ENCODE results near the gene LSG1.
"Not testable (repeated sequence)": the region's sequence is repeated elsewhere in the genome, so short reads cannot be mapped to it uniquely, and the experiment has no call there.

Gene LSG1

DNA sequence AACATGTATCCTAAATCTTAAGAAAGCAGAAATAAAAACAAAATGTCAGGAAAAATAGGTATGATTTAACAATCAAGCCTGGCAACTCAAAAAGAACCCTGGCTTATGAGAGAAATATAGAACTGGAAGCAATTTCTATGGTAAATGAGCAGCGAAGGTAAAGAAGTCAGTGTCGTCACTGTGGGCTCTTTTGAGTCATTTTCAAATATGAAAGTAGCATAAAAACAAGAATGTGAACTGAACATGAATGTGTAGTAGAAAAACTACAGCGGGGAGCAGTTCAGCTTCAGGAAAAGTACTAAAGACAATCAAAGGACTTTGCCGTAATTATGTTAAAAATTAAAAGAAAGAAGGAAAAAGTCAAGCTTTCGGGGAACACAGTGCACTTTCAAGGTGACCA lies 17.5 kb downstream of the LSG1 start:
- TF ChIP-seq ZNF274 (IDR thresholded peaks at IDR 0.05; ENCODE audit: low read depth, low read length): no peak

DNA sequence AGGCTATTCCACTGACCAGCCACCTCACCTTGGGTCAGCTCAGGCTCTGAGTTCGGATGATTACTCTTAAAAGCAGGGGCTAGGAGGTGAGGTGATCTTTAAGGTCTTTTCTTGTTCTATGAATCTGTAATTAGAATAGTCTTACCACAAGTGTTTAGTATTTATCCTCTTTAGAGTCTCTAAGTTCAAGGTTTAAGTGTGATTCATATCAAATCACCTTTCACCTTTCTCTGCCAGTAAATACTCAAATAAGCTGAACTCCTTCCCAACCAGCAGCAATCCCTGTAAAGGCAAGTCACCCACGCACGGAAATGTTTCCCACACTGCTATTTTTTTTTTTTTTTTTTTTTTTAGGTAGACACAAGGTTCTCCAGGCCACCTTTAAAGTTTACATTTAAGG lies 24.2 kb downstream of the LSG1 start:
- no peak overlapping the region for H3K4me3 ChIP-seq (ENCODE audit: low read length)
- no peak for TF ChIP-seq ZNF274 (IDR thresholded peaks at IDR 0.05; ENCODE audit: low read depth, low read length)

More for the DNA sequence above, 17.5 kb downstream of the LSG1 start:
- no peak overlapping the region for H3K4me3 ChIP-seq (ENCODE audit: low read length)

DNA sequence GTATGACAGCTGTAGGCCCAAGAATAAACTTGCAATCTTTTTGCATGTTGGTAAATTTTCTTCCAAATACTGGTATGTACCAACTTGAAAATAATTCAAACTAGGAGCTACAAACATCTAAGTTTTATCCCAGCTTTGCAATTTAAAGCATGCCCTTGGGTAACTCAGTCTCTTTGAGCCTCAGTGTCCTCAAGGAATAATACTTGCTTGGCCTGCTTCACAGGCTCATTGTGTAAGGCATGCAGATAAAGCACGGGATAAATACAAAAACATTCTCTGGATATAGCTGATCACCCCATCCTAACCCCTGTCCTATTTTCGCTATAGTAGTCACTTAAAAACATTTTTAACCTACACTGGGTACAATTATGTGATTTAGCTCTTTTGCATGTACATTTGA lies 29.2 kb downstream of the LSG1 start:
- H3K4me3 ChIP-seq (ENCODE audit: low read length): no peak overlapping the region
- TF ChIP-seq ZNF274 (IDR thresholded peaks at IDR 0.05; ENCODE audit: low read depth, low read length): no peak

DNA sequence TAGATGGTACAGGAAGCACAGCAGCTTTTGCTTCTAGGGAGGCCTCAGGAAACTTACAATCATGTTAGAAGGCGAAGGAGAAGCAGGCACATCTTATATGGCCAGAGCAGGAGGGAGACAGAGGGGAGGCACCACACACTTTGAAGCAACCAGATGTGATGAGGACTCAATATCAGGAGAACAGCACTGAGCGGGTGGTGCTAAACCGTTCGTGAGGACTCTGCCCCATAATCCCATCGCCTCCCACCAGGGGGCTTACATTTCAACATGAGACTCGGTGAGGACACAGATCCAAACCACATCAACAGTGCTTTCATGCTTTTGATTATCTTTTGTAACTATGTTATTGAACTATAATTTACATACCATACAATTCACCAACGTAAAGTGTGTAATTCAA lies 31.2 kb downstream of the LSG1 start:
- H3K4me3 ChIP-seq (ENCODE audit: low read length): no peak overlapping the region
- no peak for TF ChIP-seq ZNF274 (IDR thresholded peaks at IDR 0.05; ENCODE audit: low read depth, low read length)

DNA sequence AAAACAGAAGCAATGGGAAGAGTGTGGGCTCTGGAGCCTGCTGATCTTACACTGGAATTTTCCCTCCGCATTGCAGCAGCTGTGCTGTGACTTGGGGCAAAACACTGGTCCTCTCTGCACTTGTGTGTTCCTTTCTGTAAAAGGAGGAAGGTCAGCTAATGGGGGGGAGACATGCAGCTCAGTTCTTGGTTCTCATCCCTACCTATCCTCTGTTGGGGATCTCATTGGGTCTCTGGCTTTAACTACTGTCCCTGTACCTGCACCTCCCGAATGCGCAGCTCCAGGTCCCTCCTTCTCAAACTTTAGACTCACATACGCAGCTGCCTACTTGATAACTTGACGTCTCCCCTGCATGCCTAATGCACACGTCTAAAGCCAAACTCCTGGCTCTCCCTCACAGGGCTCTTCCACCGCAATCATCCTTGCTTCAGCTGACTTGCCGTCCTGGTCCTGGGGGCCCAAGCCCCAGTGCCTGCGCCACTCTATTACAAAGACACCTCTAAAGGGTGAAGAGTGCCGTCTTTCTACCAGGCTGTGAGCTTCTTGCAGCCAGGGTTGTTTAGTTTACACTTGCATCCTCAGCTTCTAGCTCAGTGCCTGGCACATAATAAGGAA lies 32.9 kb downstream of the LSG1 start:
- no peak for TF ChIP-seq ZNF274 (IDR thresholded peaks at IDR 0.05; ENCODE audit: low read depth, low read length)
- H3K4me3 ChIP-seq (ENCODE audit: low read length): no peak overlapping the region

DNA sequence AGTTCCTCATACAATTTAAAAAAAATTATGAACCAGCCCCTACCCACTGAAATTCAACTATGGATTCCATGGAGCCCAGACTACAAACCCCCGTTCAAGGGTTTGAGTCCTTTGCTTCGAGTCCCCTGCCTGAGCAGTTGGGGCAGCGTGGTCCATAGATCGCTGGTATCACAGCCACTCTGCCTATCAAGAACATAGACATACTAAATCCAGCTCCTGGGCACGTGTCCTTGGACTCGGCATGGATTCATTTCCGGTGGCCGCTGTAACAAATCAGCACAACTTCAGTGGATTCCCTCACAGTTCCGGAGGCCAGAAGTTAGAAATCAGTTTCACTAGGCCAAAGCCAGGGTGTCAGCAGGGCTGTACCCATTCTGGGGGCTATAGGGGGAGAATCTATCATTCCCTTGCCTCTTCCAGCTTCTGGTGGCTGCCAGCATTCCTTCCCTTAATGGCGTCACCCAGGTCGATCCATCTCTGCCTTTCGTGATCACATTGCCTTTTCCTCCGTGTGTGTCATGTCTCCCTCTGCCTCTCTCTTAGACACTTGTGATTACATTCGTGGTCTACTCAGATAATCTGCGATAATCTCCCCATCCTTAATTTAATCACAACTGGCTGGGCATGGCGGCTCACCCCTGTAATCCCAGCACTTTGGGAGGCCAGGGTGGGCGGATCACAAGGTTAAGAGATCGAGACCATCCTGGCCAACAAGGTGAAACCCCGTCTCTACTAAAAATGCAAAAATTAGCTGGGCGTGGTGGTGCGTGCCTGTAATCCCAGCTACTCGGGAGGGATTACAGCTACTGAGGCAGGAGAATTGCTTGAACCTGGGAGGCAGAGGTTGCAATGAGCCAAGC lies 34.2 kb downstream of the LSG1 start:
- no peak for TF ChIP-seq ZNF274 (IDR thresholded peaks at IDR 0.05; ENCODE audit: low read depth, low read length)
- no peak overlapping the region for H3K4me3 ChIP-seq (ENCODE audit: low read length)

DNA sequence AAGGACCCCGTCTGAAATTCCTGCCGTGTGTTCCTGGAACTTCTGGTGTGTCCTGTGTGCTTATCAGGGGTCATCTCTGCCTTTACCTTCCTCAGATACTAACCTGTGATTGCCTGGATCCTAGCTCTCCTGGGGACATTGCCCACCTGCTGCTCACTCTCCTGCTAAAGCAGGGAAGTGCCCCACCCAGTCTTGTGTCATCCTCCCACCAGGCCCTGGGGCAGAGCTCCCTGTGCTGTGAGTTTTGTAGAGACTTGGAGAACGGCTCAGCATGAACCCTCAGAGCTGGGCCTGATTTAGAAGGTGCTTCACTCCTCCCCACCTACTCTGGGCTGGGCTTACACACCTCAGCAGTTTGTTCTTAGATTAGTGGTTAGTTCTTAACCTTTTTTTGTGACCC lies 34.9 kb downstream of the LSG1 start:
- no peak for TF ChIP-seq ZNF274 (IDR thresholded peaks at IDR 0.05; ENCODE audit: low read depth, low read length)
- no peak overlapping the region for H3K4me3 ChIP-seq (ENCODE audit: low read length)

DNA sequence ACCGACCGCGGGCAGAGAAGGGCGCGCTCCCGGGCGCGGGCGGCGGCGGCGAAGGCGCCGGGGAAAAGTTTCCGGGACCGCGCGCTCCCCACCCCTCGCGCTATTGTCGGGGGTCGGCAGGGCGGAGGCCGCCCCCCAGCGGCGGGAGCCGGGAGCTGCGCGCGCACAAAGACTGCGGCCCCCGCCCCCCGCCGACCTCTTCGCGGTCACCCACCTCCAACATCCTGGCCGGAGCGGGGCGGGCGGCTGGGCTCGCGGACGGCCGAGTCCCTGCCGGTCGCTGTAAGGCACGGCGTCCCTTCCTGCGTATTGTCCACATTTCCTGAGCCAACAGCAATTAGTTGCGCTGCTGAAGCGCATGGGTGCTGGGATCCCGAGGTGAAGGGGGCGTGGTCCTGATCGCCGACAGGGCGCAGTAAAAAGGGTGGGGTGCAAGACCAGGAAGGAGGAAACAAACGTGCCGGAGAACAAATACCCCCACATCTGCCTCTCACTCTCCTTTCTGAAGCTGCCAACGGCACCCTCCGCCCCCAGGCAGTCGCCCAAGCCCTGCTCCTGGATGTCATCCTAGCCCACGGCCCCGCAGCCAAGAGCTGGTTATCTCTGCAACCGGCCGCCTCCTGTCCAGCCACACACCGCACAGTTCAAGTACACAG lies 38.5 kb downstream of the LSG1 start, which contains the start of gene TMEM44:
Gene TMEM44 (minus strand): TSS at position 71 of the 656 bp plus-strand sequence. CDS start 204 bp downstream, outside the sequence.
- no peak for TF ChIP-seq ZNF274 (IDR thresholded peaks at IDR 0.05; ENCODE audit: low read depth, low read length)
- peak within 1 kb of the TSS; percentile 67 for H3K4me3 ChIP-seq (ENCODE audit: low read length)

DNA sequence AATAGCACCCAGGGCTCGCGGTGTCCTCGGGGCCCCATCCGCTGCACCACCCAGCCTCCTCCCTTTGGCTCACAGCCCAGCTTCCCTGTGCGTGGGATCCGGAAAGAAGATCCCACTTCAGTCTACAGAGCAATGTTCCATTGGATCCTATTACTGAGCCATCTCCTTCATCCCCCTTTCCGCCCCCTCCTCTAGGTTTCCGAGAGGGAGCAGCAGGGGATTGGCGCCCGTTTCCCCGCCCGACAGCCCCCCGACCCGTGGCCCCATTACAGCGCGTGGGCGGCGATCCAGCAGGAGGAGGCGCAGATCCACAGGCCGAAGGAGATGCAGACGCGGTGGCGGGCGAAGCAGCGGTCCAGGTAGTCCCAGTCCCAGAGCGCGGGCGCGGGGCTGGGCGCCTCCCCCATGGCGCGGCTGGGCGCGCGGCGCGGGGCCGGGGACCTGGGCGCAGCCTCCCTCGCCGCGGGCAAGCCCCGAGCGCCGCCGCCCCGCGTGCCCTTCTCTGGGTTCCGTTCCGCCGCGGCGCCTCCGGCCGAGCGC lies 39.1 kb downstream of the LSG1 start:
- H3K4me3 ChIP-seq (ENCODE audit: low read length): peak overlapping the region; percentile 67
- no peak for TF ChIP-seq ZNF274 (IDR thresholded peaks at IDR 0.05; ENCODE audit: low read depth, low read length)

DNA sequence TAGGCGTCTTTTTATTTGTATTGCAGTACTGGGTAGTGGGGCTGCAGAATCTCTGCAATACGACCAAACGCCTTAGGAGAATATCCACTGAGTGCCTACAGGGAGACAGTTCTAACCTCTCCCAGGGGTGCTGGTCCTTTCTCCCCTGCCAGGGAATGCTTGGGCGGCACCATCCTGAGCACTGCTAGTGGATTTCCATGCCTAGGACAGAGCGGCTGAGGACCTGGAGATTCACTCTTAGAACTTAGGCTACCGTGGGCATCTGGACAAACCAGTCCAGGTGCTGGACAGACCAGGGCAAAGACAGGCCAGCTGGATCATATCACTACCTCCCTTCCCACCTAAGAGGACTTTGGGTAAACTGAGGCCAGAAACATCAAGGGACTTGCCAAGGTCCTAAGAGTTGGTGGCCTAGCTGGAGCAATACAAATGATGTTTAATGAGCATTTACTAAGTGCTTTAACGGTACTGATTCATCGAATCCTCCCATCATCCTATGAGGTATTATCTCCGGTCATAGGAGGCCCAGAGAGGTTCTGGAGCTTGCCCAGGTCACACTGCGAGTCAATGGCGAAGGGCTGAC lies 39.7 kb downstream of the LSG1 start:
- peak overlapping the region; percentile 67 for H3K4me3 ChIP-seq (ENCODE audit: low read length)

DNA sequence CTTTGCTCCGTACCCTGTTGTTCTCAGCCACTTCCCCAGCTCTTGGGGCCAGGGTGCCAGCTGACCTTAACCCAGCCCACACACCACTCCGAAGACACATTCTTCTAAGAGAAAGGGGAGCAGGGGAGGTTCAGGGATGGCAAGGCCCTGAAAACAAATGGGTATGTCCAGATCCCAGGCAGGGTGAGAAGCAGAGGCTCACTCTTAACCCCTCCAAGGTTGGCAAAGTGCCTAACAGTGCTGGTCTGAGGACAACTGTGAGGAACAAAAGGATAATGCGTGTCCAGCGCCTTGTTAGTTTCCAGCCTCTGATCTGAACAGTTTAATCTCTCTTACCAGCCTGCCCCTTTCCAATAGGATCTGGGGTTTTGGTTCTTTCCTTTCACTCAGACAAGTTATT lies 40.3 kb downstream of the LSG1 start:
- no peak for TF ChIP-seq ZNF274 (IDR thresholded peaks at IDR 0.05; ENCODE audit: low read depth, low read length)
- no peak overlapping the region for H3K4me3 ChIP-seq (ENCODE audit: low read length)

More for the DNA sequence above, 39.7 kb downstream of the LSG1 start:
- TF ChIP-seq ZNF274 (IDR thresholded peaks at IDR 0.05; ENCODE audit: low read depth, low read length): no peak

DNA sequence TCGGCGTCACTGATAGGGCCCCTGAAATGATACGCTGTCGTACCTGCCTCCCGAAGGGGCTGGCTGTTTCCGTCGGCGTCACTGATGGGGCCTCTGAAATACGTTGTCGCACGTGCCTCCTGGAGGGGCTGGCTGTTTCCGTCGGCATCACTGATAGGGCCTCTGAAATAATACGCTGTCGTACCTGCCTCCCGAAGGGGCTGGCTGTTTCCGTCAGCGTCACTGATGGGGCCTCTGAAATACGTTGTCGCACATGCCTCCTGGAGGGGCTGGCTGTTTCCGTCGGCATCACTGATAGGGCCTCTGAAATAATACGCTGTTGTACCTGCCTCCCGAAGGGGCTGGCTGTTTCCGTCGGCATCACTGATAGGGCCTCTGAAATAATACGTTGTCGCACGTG lies 41.3 kb downstream of the LSG1 start:
- H3K4me3 ChIP-seq (ENCODE audit: low read length): not testable (repeated sequence)

DNA sequence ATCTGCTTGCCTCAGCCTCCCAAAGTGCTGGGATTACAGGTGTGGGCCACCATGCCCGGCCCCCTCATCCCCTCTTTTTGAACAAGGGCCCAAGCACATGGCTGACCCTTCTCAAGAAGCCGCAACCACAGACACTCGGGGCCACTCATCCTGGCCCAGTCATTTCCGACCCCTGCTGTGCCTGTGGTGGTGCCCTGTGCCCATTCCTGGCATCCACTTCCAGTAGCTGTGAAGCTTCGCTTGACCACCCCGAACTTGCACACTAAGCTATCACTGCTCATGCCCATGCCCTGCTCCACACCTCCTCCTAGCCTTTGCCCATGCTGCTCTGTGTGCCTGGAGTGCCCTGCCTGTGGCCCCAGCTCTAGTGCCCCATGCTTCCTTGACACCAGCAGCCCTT lies 47.0 kb downstream of the LSG1 start:
- TF ChIP-seq ZNF274 (IDR thresholded peaks at IDR 0.05; ENCODE audit: low read depth, low read length): no peak

More for the DNA sequence above, 47.0 kb downstream of the LSG1 start:
- H3K4me3 ChIP-seq (ENCODE audit: low read length): no peak overlapping the region
